ENCODE results near the gene RALY. TPM values are rescaled to one million over a fixed set of nuclear protein-coding genes. Genes with fewer than 3 reads are reported as not detected.

RALY gene
- total and polyA plus RNA-seq, 2 donors (not counting 3 experiments of a cell fraction or from before 2014, with no cell fraction given): 142 to 146 TPM

DNA sequence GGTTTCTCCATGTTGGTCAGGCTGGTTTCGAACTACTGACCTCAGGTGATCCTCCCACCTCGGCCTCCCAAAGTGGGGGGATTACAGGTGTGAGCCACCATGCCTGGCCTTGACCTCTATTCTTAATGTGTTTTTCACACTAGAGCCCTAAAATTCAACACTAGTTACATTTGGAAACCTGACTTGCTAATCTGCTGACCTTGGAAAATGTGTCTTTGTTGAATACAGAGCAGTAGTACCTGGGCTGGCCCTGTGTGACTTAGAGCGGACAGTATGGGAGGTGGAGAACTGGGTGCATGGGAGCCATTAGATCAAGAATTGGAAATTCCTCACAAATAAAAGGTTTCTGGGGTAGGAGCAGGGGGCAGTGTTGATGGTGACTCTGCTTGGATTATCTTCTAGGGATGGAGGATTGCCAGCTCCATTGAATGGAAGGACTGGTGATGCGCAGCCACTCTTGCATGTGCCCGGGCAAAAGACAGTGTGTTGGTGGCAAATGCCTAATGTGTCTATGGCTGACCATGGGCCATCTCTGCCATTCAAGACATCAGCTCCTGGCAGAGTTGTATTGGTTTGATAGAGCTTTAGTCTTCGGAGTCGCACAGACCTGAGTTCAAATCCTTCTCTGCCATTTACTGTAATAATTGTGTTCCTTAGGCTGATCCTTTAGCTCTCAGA is 53.4 kb downstream of the RALY start:
- no TSS peak for BruUV-seq (replicated peaks)
- no peak overlapping the region for H3K27ac ChIP-seq (ENCODE audit: insufficient read depth, low read depth, low read length)
- H3K79me2 ChIP-seq (ENCODE audit: control insufficient read depth, insufficient read depth, low read length): peaks cover 73% of the 10 kb centered on the region
- intact Hi-C loops (cut with micrococcal nuclease) (no loop called here), dilution Hi-C loops (cut with MboI; ENCODE audit: extremely low pct_ligation_motif_present, low sequenced_read_pairs) (no loop called here)
- H3K4me2 ChIP-seq (ENCODE audit: insufficient read depth, low read length): no peak overlapping the region
- H3K9me3 ChIP-seq (replicated peaks; ENCODE audit: control insufficient read depth, insufficient read depth, low read length): no peaks in the 10 kb centered on the region
- TF ChIP-seq POLR2A (IDR thresholded peaks at IDR 0.05; ENCODE audit: low read depth, low read length) (no peak), FOS (IDR thresholded peaks at IDR 0.05; ENCODE audit: borderline replicate concordance, insufficient read depth, low read length) (no peak), EZH2 (IDR thresholded peaks at IDR 0.05; ENCODE audit: borderline replicate concordance, low read depth, low read length, severe bottlenecking) (no peak), GATA2 (IDR thresholded peaks at IDR 0.05; ENCODE audit: insufficient read depth, insufficient read length, low read depth, low read length) (no peak), JUN (IDR thresholded peaks at IDR 0.05; ENCODE audit: borderline replicate concordance, insufficient read depth, insufficient read length, low read depth) (no peak), MYC (IDR thresholded peaks at IDR 0.05; ENCODE audit: low read depth, low read length) (no peak), POLR2AphosphoS5 (IDR thresholded peaks at IDR 0.05; ENCODE audit: insufficient read depth, low read depth, low read length) (no peak)
- TF ChIP-seq, protein P1, sequence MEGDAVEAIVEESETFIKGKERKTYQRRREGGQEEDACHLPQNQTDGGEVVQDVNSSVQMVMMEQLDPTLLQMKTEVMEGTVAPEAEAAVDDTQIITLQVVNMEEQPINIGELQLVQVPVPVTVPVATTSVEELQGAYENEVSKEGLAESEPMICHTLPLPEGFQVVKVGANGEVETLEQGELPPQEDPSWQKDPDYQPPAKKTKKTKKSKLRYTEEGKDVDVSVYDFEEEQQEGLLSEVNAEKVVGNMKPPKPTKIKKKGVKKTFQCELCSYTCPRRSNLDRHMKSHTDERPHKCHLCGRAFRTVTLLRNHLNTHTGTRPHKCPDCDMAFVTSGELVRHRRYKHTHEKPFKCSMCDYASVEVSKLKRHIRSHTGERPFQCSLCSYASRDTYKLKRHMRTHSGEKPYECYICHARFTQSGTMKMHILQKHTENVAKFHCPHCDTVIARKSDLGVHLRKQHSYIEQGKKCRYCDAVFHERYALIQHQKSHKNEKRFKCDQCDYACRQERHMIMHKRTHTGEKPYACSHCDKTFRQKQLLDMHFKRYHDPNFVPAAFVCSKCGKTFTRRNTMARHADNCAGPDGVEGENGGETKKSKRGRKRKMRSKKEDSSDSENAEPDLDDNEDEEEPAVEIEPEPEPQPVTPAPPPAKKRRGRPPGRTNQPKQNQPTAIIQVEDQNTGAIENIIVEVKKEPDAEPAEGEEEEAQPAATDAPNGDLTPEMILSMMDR (IDR thresholded peaks at IDR 0.05; ENCODE audit: extremely low read depth in 1 of 2, insufficient read depth in 1 of 2, low read depth in 1 of 2, low read length in 2 of 2): no peak
- TF ChIP-seq, protein P2, sequence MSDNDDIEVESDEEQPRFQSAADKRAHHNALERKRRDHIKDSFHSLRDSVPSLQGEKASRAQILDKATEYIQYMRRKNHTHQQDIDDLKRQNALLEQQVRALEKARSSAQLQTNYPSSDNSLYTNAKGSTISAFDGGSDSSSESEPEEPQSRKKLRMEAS (IDR thresholded peaks at IDR 0.05; ENCODE audit: insufficient read depth, insufficient read length): no peak
- no peaks in the 10 kb centered on the region for H3K27me3 ChIP-seq (ENCODE audit: control insufficient read depth in 2 of 2, insufficient read depth in 2 of 2, low read length in 2 of 2)
- no peak overlapping the region for H2AFZ ChIP-seq (ENCODE audit: low read depth, low read length)
- H4K20me1 ChIP-seq (replicated peaks; ENCODE audit: control insufficient read depth, extremely low read depth, insufficient read depth, low read length): peaks cover 13% of the 10 kb centered on the region
- DNase-seq (ENCODE audit: low read depth, low spot score) (no peak), FAIRE-seq (no peak)
- no peak overlapping the region for H3K4me3 ChIP-seq (replicated peaks in 1 of 3; ENCODE audit: insufficient read depth in 1 of 3, low read depth in 1 of 3, low read length in 3 of 3)
- H3K9me1 ChIP-seq (replicated peaks; ENCODE audit: control insufficient read depth, extremely low read depth, insufficient read depth, low read length): no peaks in the 10 kb centered on the region
- no peak overlapping the region for H3K9ac ChIP-seq (replicated peaks; ENCODE audit: extremely low read depth, insufficient read depth, low read length)
- peaks cover 4% of the 10 kb centered on the region for H3K4me1 ChIP-seq (ENCODE audit: control insufficient read depth, extremely low read depth, insufficient read depth, low read length)
- H3K36me3 ChIP-seq (ENCODE audit: control insufficient read depth in 2 of 2, extremely low read depth in 1 of 2, insufficient read depth in 2 of 2, low read length in 2 of 2): peaks cover 0 to 3% of the 10 kb centered on the region in 2 experiments
- POLR2A ChIA-PET: no interaction called here
- CTCF ChIA-PET: no interaction called here

Data from endothelial cell of umbilical vein (primary cell).